Naive thymus-derived CD4-positive, alpha-beta T cell (primary cell): ENCODE data around the gene HS6ST3. TPM values are rescaled to one million over a fixed set of nuclear protein-coding genes. Genes with fewer than 3 reads are reported as not detected.

Experiments
- ATAC-seq: fragments of 150-1000 bp; cut with Tn5 transposase; 2 replicates; pipeline ENCODE4 v1.10.0; 2021; ENCODE audit warnings: mild to moderate bottlenecking, moderate library complexity
- CTCF ChIA-PET: fragments of 350-600 bp; sonication (Branson Sonifier 250); formaldehyde crosslinking; loops from one replicate; lab custom pipeline; 2021; ENCODE audit warnings: antibody characterized with exemption; lab: Charles Lee
- POLR2A ChIA-PET: fragments of 350-600 bp; sonication (Branson Sonifier 250); formaldehyde crosslinking; loops from one replicate; lab custom pipeline; 2021; ENCODE audit warnings: antibody characterized with exemption, inconsistent platforms; lab: Charles Lee
- DNase-seq, 9 donors: peaks; one replicate each; pipeline versions ENCODE4 v3.0.0 to v3.0.0-alpha.2; 2020 to 2022; ENCODE audit warnings: mixed read lengths in 1 of 9
- H3K27ac ChIP-seq: one replicate; pipeline ENCODE4 v1.7.0; 2013; ENCODE audit warnings: mild to moderate bottlenecking, low read depth, low read length, moderate library complexity
- H3K27me3 ChIP-seq, 2 donors: one replicate each; pipeline ENCODE4 v1.7.0; 2013; ENCODE audit warnings: low read length in 2 of 2, mild to moderate bottlenecking in 2 of 2, moderate library complexity in 2 of 2; ENCODE audit not compliant: control insufficient read depth in 2 of 2, insufficient read depth in 2 of 2
- H3K36me3 ChIP-seq, 3 experiments: 1 replicate in 2 of 3; 2 replicates in 1 of 3; pipeline ENCODE4 v1.7.0; 2013; ENCODE audit warnings: low read length in 3 of 3, mild to moderate bottlenecking in 3 of 3, moderate library complexity in 1 of 3; ENCODE audit not compliant: insufficient read depth in 3 of 3, control insufficient read depth in 2 of 3
- H3K4me1 ChIP-seq, 2 donors: one replicate each; pipeline ENCODE4 v1.7.0; 2013; ENCODE audit warnings: low read length in 2 of 2, mild to moderate bottlenecking in 2 of 2, moderate library complexity in 1 of 2; ENCODE audit not compliant: control insufficient read depth in 2 of 2, insufficient read depth in 2 of 2
- H3K4me3 ChIP-seq: 2 replicates; pipeline ENCODE4 v1.7.0; 2013; ENCODE audit warnings: mild to moderate bottlenecking, low read length
- H3K9me3 ChIP-seq, 3 experiments: 1 replicate in 2 of 3; 2 replicates in 1 of 3; pipeline ENCODE4 v1.7.0; 2013; ENCODE audit warnings: low read length in 3 of 3; ENCODE audit not compliant: control insufficient read depth in 2 of 3
- H3K27ac Mint-ChIP-seq, 9 donors: one replicate each; pipeline ENCODE4 v1.8.0; 2020 to 2022; ENCODE audit warnings: mixed read lengths in 9 of 9, mild to moderate bottlenecking in 8 of 9, moderate library complexity in 5 of 9, inconsistent platforms in 2 of 9
- H3K27me3 Mint-ChIP-seq, 5 donors: one replicate each; pipeline ENCODE4 v1.8.0; 2021 to 2022; ENCODE audit warnings: mixed read lengths in 5 of 5, mild to moderate bottlenecking in 1 of 5
- H3K36me3 Mint-ChIP-seq, 5 donors: one replicate each; pipeline ENCODE4 v1.8.0; 2020 to 2022; ENCODE audit warnings: mixed read lengths in 5 of 5, mild to moderate bottlenecking in 3 of 5, inconsistent platforms in 1 of 5
- H3K4me1 Mint-ChIP-seq, 7 donors: one replicate each; pipeline ENCODE4 v1.8.0; 2020 to 2022; ENCODE audit warnings: mixed read lengths in 7 of 7, mild to moderate bottlenecking in 3 of 7, inconsistent platforms in 1 of 7
- H3K4me3 Mint-ChIP-seq, 10 donors: one replicate each; pipeline ENCODE4 v1.8.0; 2020 to 2022; ENCODE audit warnings: mild to moderate bottlenecking in 10 of 10, mixed read lengths in 10 of 10, moderate library complexity in 6 of 10, inconsistent platforms in 2 of 10
- H3K9me3 Mint-ChIP-seq, 11 donors: one replicate each; pipeline ENCODE4 v1.8.0; 2020 to 2022; ENCODE audit warnings: mixed read lengths in 11 of 11, mild to moderate bottlenecking in 4 of 11, inconsistent platforms in 1 of 11, moderate library complexity in 1 of 11
- intact Hi-C, 2 donors: fragments of 100-400 bp; cut with micrococcal nuclease; formaldehyde crosslinking; loops; one replicate each; pipeline ENCODE4 v1.15.1; 2023
- polyA plus RNA-seq, 2 donors: library from polyadenylated mRNA; unstranded; fragments of 300-500 nt; fragmentation: Illumina TruSeq; gene quantifications; one replicate each; pipeline ENCODE4 v1.2.3, GENCODE V29; 2021
- total RNA-seq, 6 experiments: library from RNA in 5 of 6; stranded (reverse) in 5 of 6; gene quantifications; 1 replicate in 5 of 6; 2 replicates in 1 of 6; pipeline ENCODE4 v1.2.3 and lab custom pipeline; 2021 to 2026

HS6ST3 gene
- total and polyA plus RNA-seq, 7 experiments from 2014 or later, result not detected

- no peaks in the 10 kb centered on the region for H3K27me3 ChIP-seq
- H3K9me3 ChIP-seq, result no peaks in the 10 kb centered on the region
- no peak overlapping the region for H3K4me3 ChIP-seq
- intact Hi-C loops, result no loop called here
- H3K4me1 Mint-ChIP-seq, result no peaks in the 10 kb centered on the region
- H3K9me3 Mint-ChIP-seq, result peaks cover 0 to 33% (median 16%) of the 10 kb centered on the region in 11 donors
- POLR2A ChIA-PET, result no interaction called here
- no peak overlapping the region for H3K4me3 Mint-ChIP-seq
- no peak for DNase-seq
- peaks cover 0 to 6% (median 0%) of the 10 kb centered on the region in 5 donors for H3K36me3 Mint-ChIP-seq
- no peak overlapping the region for H3K27ac ChIP-seq
- H3K36me3 ChIP-seq, result no peaks in the 10 kb centered on the region
- CTCF ChIA-PET, result no interaction called here
- no peaks in the 10 kb centered on the region for H3K27me3 Mint-ChIP-seq
- no peak for ATAC-seq
- no peaks in the 10 kb centered on the region for H3K4me1 ChIP-seq
- H3K27ac Mint-ChIP-seq, result no peak overlapping the region
Measured at GRCh38 chr13:96662036-96662435, 572.1 kb downstream of the HS6ST3 start.

DNA sequence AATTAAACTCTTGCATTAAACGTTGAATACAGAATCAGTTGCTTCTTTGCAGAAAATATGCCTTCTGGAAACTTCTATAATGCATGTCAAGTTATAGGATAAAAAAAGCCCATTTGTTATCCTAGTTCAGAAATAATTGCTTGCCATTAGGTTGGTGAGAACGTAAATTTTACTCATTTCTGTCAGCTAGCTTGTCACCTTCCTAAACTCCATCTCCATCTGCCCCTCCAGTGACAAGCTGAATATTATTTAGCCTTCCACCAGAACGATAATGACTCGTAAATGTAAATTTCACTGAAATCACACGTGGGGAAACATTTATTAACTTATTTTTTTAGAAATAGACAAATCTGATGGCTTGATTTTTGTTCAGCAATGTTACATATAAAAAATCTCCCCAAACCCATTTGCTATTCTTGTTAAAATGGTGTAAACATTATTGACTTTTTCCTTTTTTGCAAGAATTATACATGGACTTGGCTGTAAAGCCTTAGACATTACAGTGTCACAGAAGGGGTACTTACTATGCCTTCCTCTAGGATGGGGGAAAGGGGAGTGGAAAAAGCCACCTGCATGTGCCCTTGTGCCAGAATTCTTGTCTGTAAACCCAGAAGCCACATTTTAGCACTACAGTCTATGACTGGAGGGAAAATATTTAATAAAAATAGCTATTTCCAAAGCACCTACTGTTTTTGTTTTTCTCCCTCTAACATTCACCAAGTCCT is 577.5 kb downstream of the HS6ST3 start:
- CTCF ChIA-PET, result no interaction called here
- no peak overlapping the region for H3K4me3 Mint-ChIP-seq
- no peaks in the 10 kb centered on the region for H3K27me3 Mint-ChIP-seq

DNA sequence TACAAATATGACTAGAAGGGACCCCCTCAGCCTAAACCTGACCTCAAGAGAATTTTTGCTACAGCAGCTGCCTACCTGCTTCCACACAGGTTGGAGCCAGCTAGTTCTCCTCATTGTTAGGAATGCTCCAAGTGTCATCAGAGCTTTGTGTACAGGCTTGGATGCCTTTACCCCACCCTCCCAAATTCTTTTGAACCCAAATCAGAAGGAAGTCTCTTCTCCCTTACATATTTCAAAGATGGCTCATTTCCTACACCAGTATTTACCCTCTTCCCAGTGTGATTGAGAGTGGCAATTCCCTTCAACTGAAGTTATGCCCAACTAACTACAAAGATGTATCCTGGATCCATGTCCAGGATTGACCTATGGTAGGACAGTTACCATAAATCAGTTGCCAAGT is 581.2 kb downstream of the HS6ST3 start:
- no peaks in the 10 kb centered on the region for H3K27me3 ChIP-seq
- Mint-ChIP-seq H3K27ac (no peak overlapping the region), H3K36me3 (peaks cover 0 to 3% (median 0%) of the 10 kb centered on the region in 5 donors), H3K4me3 (no peak overlapping the region), H3K27me3 (no peaks in the 10 kb centered on the region), H3K9me3 (peaks cover 3 to 23% (median 8%) of the 10 kb centered on the region in 11 donors), H3K4me1 (no peaks in the 10 kb centered on the region)
- H3K27ac ChIP-seq, result no peak overlapping the region
- ChIA-PET CTCF (no interaction called here), POLR2A (no interaction called here)
- no peaks in the 10 kb centered on the region for H3K4me1 ChIP-seq
- no peaks in the 10 kb centered on the region for H3K36me3 ChIP-seq
- no peaks in the 10 kb centered on the region for H3K9me3 ChIP-seq
- no peak for DNase-seq
- intact Hi-C loops, result no loop called here
- no peak overlapping the region for H3K4me3 ChIP-seq
- no peak for ATAC-seq

More for the DNA sequence above, 577.5 kb downstream of the HS6ST3 start:
- DNase-seq, result no peak
- H3K9me3 ChIP-seq, result no peaks in the 10 kb centered on the region
- H3K36me3 ChIP-seq, result no peaks in the 10 kb centered on the region
- no peaks in the 10 kb centered on the region for H3K36me3 Mint-ChIP-seq
- POLR2A ChIA-PET, result no interaction called here
- H3K9me3 Mint-ChIP-seq, result peaks cover 2 to 17% (median 9%) of the 10 kb centered on the region in 11 donors
- ATAC-seq, result no peak
- H3K4me1 ChIP-seq, result no peaks in the 10 kb centered on the region
- no peak overlapping the region for H3K27ac ChIP-seq
- H3K27ac Mint-ChIP-seq, result no peak overlapping the region
- no peak overlapping the region for H3K4me3 ChIP-seq
- no peaks in the 10 kb centered on the region for H3K4me1 Mint-ChIP-seq
- no peaks in the 10 kb centered on the region for H3K27me3 ChIP-seq
- intact Hi-C loops, result no loop called here

DNA sequence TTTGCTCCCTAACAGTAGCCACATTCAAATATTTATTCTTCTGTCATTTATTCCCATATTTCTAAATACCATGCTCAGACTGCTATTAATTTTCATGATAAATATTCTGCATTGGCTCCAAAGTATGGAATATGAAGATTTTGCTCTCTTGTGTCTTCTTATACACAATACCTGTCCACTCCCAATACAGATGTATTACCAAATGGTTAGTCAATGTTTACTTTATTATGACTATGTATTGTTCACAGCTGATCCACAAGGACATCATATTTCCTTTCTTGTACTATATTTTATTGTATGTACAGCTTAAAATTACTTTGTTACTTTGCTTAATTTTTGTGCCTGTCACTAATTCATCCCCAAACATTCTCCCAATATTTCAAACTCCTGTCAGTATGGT is 582.1 kb downstream of the HS6ST3 start:
- Histone ChIP-seq H3K9me3 (no peaks in the 10 kb centered on the region), H3K36me3 (no peaks in the 10 kb centered on the region), H3K27me3 (no peaks in the 10 kb centered on the region), H3K4me1 (no peaks in the 10 kb centered on the region), H3K27ac (no peak overlapping the region), H3K4me3 (no peak overlapping the region)
- peaks cover 3 to 23% (median 8%) of the 10 kb centered on the region in 11 donors for H3K9me3 Mint-ChIP-seq
- H3K36me3 Mint-ChIP-seq, result peaks cover 0 to 3% (median 0%) of the 10 kb centered on the region in 5 donors
- H3K4me3 Mint-ChIP-seq, result no peak overlapping the region
- ChIA-PET POLR2A (no interaction called here), CTCF (no interaction called here)
- H3K4me1 Mint-ChIP-seq, result no peaks in the 10 kb centered on the region
- no peak overlapping the region for H3K27ac Mint-ChIP-seq
- no peaks in the 10 kb centered on the region for H3K27me3 Mint-ChIP-seq
- DNase-seq, result no peak
- ATAC-seq, result no peak
- intact Hi-C loops, result no loop called here

DNA sequence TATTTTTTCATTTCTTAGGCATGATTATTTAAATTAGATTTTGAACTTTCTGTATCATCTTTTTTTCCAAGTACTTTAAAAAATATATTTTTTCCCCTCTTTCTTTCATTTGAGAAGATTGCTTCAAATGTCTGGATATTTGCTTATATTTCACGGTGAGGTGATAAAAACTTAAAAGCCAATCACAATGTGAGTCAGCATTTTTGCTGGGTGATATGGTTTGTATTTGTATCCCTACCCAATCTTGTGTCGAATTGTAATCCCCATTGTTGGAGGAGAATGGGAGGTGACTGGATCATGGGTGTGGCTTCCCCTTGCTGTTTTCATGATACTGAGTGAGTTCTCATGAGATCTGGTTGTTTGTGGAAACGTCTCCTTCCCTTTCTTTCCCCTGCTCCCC is 583.9 kb downstream of the HS6ST3 start:
- Histone ChIP-seq H3K4me1 (no peaks in the 10 kb centered on the region), H3K9me3 (no peaks in the 10 kb centered on the region), H3K4me3 (no peak overlapping the region), H3K36me3 (no peaks in the 10 kb centered on the region), H3K27me3 (no peaks in the 10 kb centered on the region), H3K27ac (no peak overlapping the region)
- H3K27ac Mint-ChIP-seq, result no peak overlapping the region
- ChIA-PET POLR2A (no interaction called here), CTCF (no interaction called here)
- H3K27me3 Mint-ChIP-seq, result no peaks in the 10 kb centered on the region
- intact Hi-C loops, result no loop called here
- H3K4me1 Mint-ChIP-seq, result no peaks in the 10 kb centered on the region
- no peak for DNase-seq
- ATAC-seq, result no peak
- peaks cover 0 to 3% (median 0%) of the 10 kb centered on the region in 5 donors for H3K36me3 Mint-ChIP-seq
- H3K4me3 Mint-ChIP-seq, result no peak overlapping the region
- peaks cover 4 to 28% (median 8%) of the 10 kb centered on the region in 11 donors for H3K9me3 Mint-ChIP-seq

- peaks cover 5 to 28% (median 11%) of the 10 kb centered on the region in 11 donors for H3K9me3 Mint-ChIP-seq
- no peaks in the 10 kb centered on the region for H3K27me3 ChIP-seq
- no peaks in the 10 kb centered on the region for H3K27me3 Mint-ChIP-seq
- H3K9me3 ChIP-seq, result no peaks in the 10 kb centered on the region
- no peaks in the 10 kb centered on the region for H3K4me1 Mint-ChIP-seq
- intact Hi-C loops, result no loop called here
- ATAC-seq (no peak), DNase-seq (no peak)
- H3K4me3 ChIP-seq, result no peak overlapping the region
- no peaks in the 10 kb centered on the region for H3K36me3 ChIP-seq
- no peaks in the 10 kb centered on the region for H3K4me1 ChIP-seq
- no peak overlapping the region for H3K27ac Mint-ChIP-seq
- H3K36me3 Mint-ChIP-seq, result peaks cover 0 to 3% (median 0%) of the 10 kb centered on the region in 5 donors
- H3K4me3 Mint-ChIP-seq, result no peak overlapping the region
- CTCF ChIA-PET, result no interaction called here
- no peak overlapping the region for H3K27ac ChIP-seq
- POLR2A ChIA-PET, result no interaction called here
Measured at GRCh38 chr13:96677029-96677428, 587.1 kb downstream of the HS6ST3 start.

DNA sequence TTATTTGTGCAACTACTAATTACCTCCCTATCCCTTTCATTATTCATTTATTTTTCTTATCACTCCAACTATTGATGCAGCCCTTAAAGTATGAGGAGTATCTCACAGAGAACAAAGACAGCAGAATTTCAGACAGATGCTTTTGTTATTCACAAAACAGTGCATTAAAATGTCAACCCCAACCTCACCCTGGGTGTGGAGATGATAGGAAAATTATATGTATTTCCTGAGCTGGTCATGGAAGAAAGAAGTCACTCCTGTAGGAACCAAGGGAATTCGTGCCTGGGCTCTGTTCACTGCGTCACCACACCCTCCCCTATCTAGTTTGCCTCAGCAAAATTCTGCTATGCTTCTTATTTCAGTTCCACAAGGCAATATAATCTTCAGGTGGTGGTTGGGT is 588.9 kb downstream of the HS6ST3 start:
- peaks cover 5 to 19% (median 9%) of the 10 kb centered on the region in 11 donors for H3K9me3 Mint-ChIP-seq
- H3K27ac Mint-ChIP-seq, result no peak overlapping the region
- H3K4me1 Mint-ChIP-seq, result no peaks in the 10 kb centered on the region
- no peaks in the 10 kb centered on the region for H3K36me3 Mint-ChIP-seq
- H3K36me3 ChIP-seq, result no peaks in the 10 kb centered on the region
- no peak overlapping the region for H3K27ac ChIP-seq
- no peaks in the 10 kb centered on the region for H3K4me1 ChIP-seq
- CTCF ChIA-PET, result no interaction called here
- DNase-seq (no peak), ATAC-seq (no peak)
- H3K4me3 ChIP-seq, result no peak overlapping the region
- POLR2A ChIA-PET, result no interaction called here
- no peak overlapping the region for H3K4me3 Mint-ChIP-seq
- H3K9me3 ChIP-seq, result no peaks in the 10 kb centered on the region
- intact Hi-C loops, result no loop called here
- H3K27me3 ChIP-seq, result no peaks in the 10 kb centered on the region
- no peaks in the 10 kb centered on the region for H3K27me3 Mint-ChIP-seq
